Astrocyte (in vitro differentiated cells and primary cell): ENCODE data around the gene ZBTB16.

Experiments used
- EZH2 ChIP-seq: IDR thresholded peaks from 2 replicates; pipeline ENCODE4 v1.6.1; 2012; ENCODE audit warnings: mild to moderate bottlenecking, low read length, inconsistent platforms; ENCODE audit not compliant: insufficient read depth
- TF ChIP-seq, protein P1 (sequence below): IDR thresholded peaks from 2 replicates; pipeline ENCODE4 v1.5.1; 2011; ENCODE audit warnings: low read depth, mild to moderate bottlenecking, inconsistent platforms, low read length, moderate library complexity; ENCODE audit not compliant: insufficient read depth

- TF ChIP-seq, protein P1, sequence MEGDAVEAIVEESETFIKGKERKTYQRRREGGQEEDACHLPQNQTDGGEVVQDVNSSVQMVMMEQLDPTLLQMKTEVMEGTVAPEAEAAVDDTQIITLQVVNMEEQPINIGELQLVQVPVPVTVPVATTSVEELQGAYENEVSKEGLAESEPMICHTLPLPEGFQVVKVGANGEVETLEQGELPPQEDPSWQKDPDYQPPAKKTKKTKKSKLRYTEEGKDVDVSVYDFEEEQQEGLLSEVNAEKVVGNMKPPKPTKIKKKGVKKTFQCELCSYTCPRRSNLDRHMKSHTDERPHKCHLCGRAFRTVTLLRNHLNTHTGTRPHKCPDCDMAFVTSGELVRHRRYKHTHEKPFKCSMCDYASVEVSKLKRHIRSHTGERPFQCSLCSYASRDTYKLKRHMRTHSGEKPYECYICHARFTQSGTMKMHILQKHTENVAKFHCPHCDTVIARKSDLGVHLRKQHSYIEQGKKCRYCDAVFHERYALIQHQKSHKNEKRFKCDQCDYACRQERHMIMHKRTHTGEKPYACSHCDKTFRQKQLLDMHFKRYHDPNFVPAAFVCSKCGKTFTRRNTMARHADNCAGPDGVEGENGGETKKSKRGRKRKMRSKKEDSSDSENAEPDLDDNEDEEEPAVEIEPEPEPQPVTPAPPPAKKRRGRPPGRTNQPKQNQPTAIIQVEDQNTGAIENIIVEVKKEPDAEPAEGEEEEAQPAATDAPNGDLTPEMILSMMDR: no peak
- no peak for TF ChIP-seq EZH2
Measured at GRCh38 chr11:114174712-114175495, 115.4 kb downstream of the ZBTB16 start.
